ENCODE measurements around the gene LETMD1. TPM values are rescaled to one million over a fixed set of nuclear protein-coding genes. Genes with fewer than 3 reads are reported as not detected.
A peak's percentile ranks its signal among the peaks of the same experiment; 100 is the strongest.

Gene LETMD1
- total and polyA plus RNA-seq, 9 of the 15 experiments (the other 6 are each of a cell fraction or from before 2014, with no cell fraction given): 58.7 to 163 (median 75.4) TPM

DNA sequence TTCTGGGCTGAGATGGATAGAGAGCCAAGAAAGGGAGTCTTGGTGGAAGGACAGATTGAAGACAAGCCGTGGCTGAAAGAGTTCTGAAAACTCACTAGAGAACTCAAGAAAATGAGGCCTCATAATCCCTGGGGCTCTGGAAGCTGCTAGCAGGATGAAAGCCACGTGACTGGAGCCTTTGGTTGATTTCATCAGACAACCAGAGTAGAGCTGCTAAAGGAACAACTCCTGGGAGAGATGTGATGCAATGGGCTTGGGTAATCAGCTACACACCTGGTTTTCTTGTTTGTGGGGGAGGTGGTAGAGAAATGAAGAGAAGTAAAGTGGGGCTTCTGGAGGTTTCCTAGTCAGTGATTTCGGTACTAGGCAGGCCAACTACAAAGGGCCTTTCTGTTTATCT is 21.9 kb downstream of the LETMD1 start:
- no peak overlapping the region; a peak in 1 of 4 replicates for H3K9ac ChIP-seq (ENCODE audit: insufficient read depth in 1 of 2, low read depth in 2 of 2, low read length in 2 of 2)
- peak; percentile 51 for FAIRE-seq
- H3K36me3 ChIP-seq (ENCODE audit: control insufficient read depth, insufficient read depth, low read length): peaks cover 41% of the 10 kb centered on the region
- peak in 1 of 4 experiments; percentile 45 for DNase-seq (ENCODE audit: extremely low read depth in 1 of 4, low spot score in 3 of 4)
- BruUV-seq (replicated peaks): TSS peak; percentile 37
- ChIA-PET POLR2A (interaction anchor here (0.6 to 4.1 kb wide), 5 partner anchors 9 to 179 kb away, joined by 3 to 25 read pairs (median 4); partner anchors contain the start of genes CSRNP2 and DAZAP2), CTCF (ENCODE audit: low intra/inter-chr PET ratio) (no interaction called here)
- intact Hi-C loops (cut with micrococcal nuclease): no loop called here
- no peaks in the 10 kb centered on the region for H3K79me2 ChIP-seq (ENCODE audit: control insufficient read depth, insufficient read depth, low read length)
- ATAC-seq: peak; percentile 85
- H3K27me3 ChIP-seq (ENCODE audit: control insufficient read depth in 2 of 2, insufficient read depth in 2 of 2, low read length in 2 of 2): no peaks in the 10 kb centered on the region
- H3K9me1 ChIP-seq (ENCODE audit: control insufficient read depth, insufficient read depth, low read length): no peaks in the 10 kb centered on the region
- no peak overlapping the region for H2AFZ ChIP-seq (ENCODE audit: low read depth, low read length)
- 36% methylated on average over 3 of the region's 3 CpGs for WGBS (ENCODE audit: insufficient coverage, low coverage, missing lambda C conversion rate)
- no peak overlapping the region for H3K4me2 ChIP-seq (ENCODE audit: insufficient read depth, low read length)
- H3K4me3 ChIP-seq: no peak overlapping the region
- no peaks in the 10 kb centered on the region; the same call in 1 of the 2 replicates for H4K20me1 ChIP-seq (replicated peaks; ENCODE audit: control insufficient read depth, insufficient read depth, low read length)
- no peak overlapping the region for H3K27ac ChIP-seq (ENCODE audit: extremely low read depth, low read depth, low read length)
- H3K9me3 ChIP-seq (replicated peaks; ENCODE audit: control insufficient read depth, insufficient read depth, low read depth, low read length): no peaks in the 10 kb centered on the region
- peaks cover 7 to 14% of the 10 kb centered on the region in 2 experiments; a peak in 3 of 5 replicates for H3K4me1 ChIP-seq (replicated peaks in 1 of 2; ENCODE audit: control insufficient read depth in 2 of 2, insufficient read depth in 2 of 2, low read length in 2 of 2)
- in situ Hi-C loops (cut with MboI): no loop called here
- TF ChIP-seq MTF1 (CRISPR knock-in tag; IDR thresholded peaks at IDR 0.05; ENCODE audit: borderline replicate concordance) (no peak), NCOA4 (IDR thresholded peaks at IDR 0.05; ENCODE audit: partially characterized antibody) (no peak), RAD51 (IDR thresholded peaks at IDR 0.05; ENCODE audit: borderline replicate concordance, low read depth) (peak; percentile 85), SREBF2 (CRISPR knock-in tag; IDR thresholded peaks at IDR 0.05) (no peak), CLOCK (CRISPR knock-in tag; IDR thresholded peaks at IDR 0.05; ENCODE audit: borderline replicate concordance) (no peak), CTBP1 (IDR thresholded peaks at IDR 0.05; ENCODE audit: borderline replicate concordance) (peak; percentile 74; the same call in 1 of the 2 replicates), RBM14 (IDR thresholded peaks at IDR 0.05; ENCODE audit: borderline replicate concordance, insufficient read depth, low read depth, low read length) (no peak), IRF2 (CRISPR knock-in tag; IDR thresholded peaks at IDR 0.05) (no peak), ZBTB8A (IDR thresholded peaks at IDR 0.05; ENCODE audit: partially characterized antibody) (no peak), BCOR (IDR thresholded peaks at IDR 0.05) (no peak), SAFB (IDR thresholded peaks at IDR 0.05; ENCODE audit: borderline replicate concordance, low read depth, low read length) (no peak), ZNF766 (CRISPR knock-in tag; conservative IDR thresholded peaks at IDR 0.05) (0 out of 2 replicates have a peak, but pooled peaks have one; percentile 19), HMG20B (CRISPR knock-in tag; IDR thresholded peaks at IDR 0.05) (no peak), ESRRB (CRISPR knock-in tag; IDR thresholded peaks at IDR 0.05; ENCODE audit: borderline replicate concordance) (no peak), NR2C1 (IDR thresholded peaks at IDR 0.05) (no peak), NR2C1 (tag; IDR thresholded peaks at IDR 0.05) (no peak), HDAC2 (IDR thresholded peaks at IDR 0.05) (no peak; the same call in 1 of the 2 replicates), ZNF717 (CRISPR knock-in tag; IDR thresholded peaks at IDR 0.05) (no peak), RBBP5 (IDR thresholded peaks at IDR 0.05; ENCODE audit: borderline replicate concordance, insufficient read depth, low read length, poor library complexity, severe bottlenecking) (no peak), ZNF785 (CRISPR knock-in tag; IDR thresholded peaks at IDR 0.05) (no peak), U2AF1 (optimal IDR thresholded peaks at IDR 0.05; ENCODE audit: low read depth, low read length) (no peak), XRCC3 (IDR thresholded peaks at IDR 0.05) (no peak), JUN (IDR thresholded peaks at IDR 0.05; ENCODE audit: borderline replicate concordance, low read depth, low read length) (0 out of 2 replicates have a peak, but pooled peaks have one; percentile 9), JUN (CRISPR knock-in tag; IDR thresholded peaks at IDR 0.05; ENCODE audit: borderline replicate concordance) (no peak)

Data from K562 (cell line).